ENCODE results near the gene IL31.

IL31 gene

DNA sequence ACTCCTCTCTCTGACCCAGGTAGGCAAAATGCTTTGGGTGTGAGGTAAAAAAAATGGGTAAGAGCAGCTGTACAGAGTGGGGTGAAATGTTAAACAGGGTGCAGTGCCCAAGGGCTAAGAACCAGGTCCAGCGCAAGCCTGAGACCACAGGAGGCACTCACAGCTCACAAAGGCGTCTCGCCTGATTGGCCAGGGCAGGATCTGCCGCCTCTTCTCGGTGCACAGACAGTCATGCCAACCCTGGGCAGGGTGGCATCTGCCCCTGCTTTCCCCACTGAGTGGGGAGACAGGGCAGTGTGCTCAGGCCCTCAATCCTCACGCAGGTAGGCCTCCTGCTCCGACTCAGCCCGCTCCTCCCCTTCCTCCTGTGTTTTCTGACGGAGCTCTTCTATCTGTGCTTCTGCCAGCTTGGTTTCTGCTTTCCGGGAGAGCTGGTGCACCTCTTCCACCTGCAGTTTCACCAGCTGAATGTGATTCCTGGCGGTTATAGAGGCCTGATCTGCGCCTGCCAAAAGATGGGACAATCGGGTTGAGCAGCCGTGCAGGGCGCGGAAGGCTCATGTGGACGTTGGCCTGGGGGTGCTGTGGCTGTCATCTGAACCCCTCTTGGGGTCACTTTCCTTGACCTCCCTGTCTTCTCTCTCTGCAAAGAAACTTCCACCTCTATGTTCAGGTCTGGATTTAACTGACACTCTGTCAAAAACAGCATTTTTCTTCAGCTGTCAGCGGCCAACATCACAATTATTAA lies 34.2 kb upstream of the IL31 start:
- H3K9me3 ChIP-seq (ENCODE audit: insufficient read depth, low read length, severe bottlenecking) = no peaks in the 10 kb centered on the region
- H3K4me1 ChIP-seq (ENCODE audit: insufficient read depth, low read length) = no peaks in the 10 kb centered on the region
- H3K36me3 ChIP-seq (ENCODE audit: insufficient read depth, low read length) = peaks cover 51% of the 10 kb centered on the region
- H3K4me2 ChIP-seq (ENCODE audit: insufficient read depth, low read length) = no peak overlapping the region
- ATAC-seq (ENCODE audit: insufficient read depth, low read depth) = no peak
- no peak overlapping the region for H3K27ac ChIP-seq (ENCODE audit: low read length)
- no peak overlapping the region for H2AFZ ChIP-seq (ENCODE audit: low read depth, low read length)
- no peak overlapping the region for H3K4me3 ChIP-seq (ENCODE audit: low read depth in 1 of 2, low read length in 2 of 2)
- no peak for DNase-seq
- H3K9ac ChIP-seq (ENCODE audit: low read depth, low read length) = no peak overlapping the region
- peaks cover 8% of the 10 kb centered on the region; the same call in 1 of the 2 replicates for H4K20me1 ChIP-seq (ENCODE audit: insufficient read depth, low read length)
- no peak for TF ChIP-seq EZH2 (IDR thresholded peaks at IDR 0.05; ENCODE audit: borderline replicate concordance, low read depth, low read length, severe bottlenecking)
- TF ChIP-seq, protein P1, sequence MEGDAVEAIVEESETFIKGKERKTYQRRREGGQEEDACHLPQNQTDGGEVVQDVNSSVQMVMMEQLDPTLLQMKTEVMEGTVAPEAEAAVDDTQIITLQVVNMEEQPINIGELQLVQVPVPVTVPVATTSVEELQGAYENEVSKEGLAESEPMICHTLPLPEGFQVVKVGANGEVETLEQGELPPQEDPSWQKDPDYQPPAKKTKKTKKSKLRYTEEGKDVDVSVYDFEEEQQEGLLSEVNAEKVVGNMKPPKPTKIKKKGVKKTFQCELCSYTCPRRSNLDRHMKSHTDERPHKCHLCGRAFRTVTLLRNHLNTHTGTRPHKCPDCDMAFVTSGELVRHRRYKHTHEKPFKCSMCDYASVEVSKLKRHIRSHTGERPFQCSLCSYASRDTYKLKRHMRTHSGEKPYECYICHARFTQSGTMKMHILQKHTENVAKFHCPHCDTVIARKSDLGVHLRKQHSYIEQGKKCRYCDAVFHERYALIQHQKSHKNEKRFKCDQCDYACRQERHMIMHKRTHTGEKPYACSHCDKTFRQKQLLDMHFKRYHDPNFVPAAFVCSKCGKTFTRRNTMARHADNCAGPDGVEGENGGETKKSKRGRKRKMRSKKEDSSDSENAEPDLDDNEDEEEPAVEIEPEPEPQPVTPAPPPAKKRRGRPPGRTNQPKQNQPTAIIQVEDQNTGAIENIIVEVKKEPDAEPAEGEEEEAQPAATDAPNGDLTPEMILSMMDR (IDR thresholded peaks at IDR 0.05; ENCODE audit: borderline replicate concordance, extremely low read depth, low read length, poor library complexity, severe bottlenecking) = no peak
- no peaks in the 10 kb centered on the region for H3K27me3 ChIP-seq (ENCODE audit: insufficient read depth, low read length, poor library complexity)
- no peaks in the 10 kb centered on the region for H3K79me2 ChIP-seq (ENCODE audit: insufficient read depth, low read length)

DNA sequence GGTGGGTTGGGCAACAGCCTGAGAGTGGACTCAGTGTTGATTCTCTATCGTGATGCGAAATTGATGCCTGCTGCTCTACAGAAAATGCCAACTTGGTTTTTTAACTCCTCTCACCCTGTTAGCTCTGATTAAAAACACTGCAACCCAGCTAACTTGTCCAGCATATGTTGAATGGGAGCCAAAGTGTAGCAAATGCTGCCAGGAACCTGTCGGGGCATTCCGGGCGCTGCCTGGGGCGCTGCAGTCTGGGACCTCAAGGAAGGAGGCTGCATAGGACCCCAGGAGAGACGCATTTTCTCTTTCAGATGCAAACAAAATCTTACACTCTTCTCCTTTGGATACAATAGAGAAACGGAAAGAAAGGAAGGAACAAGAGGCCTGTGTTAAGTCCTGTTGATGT lies 33.4 kb upstream of the IL31 start:
- Histone ChIP-seq H3K9ac (ENCODE audit: low read depth, low read length) (no peak overlapping the region), H4K20me1 (ENCODE audit: insufficient read depth, low read length) (peaks cover 8% of the 10 kb centered on the region; the same call in 1 of the 2 replicates), H3K4me3 (ENCODE audit: low read depth in 1 of 2, low read length in 2 of 2) (no peak overlapping the region), H3K27me3 (ENCODE audit: insufficient read depth, low read length, poor library complexity) (no peaks in the 10 kb centered on the region), H2AFZ (ENCODE audit: low read depth, low read length) (no peak overlapping the region), H3K79me2 (ENCODE audit: insufficient read depth, low read length) (no peaks in the 10 kb centered on the region), H3K36me3 (ENCODE audit: insufficient read depth, low read length) (peaks cover 45% of the 10 kb centered on the region), H3K9me3 (ENCODE audit: insufficient read depth, low read length, severe bottlenecking) (no peaks in the 10 kb centered on the region), H3K4me1 (ENCODE audit: insufficient read depth, low read length) (no peaks in the 10 kb centered on the region), H3K4me2 (ENCODE audit: insufficient read depth, low read length) (no peak overlapping the region), H3K27ac (ENCODE audit: low read length) (no peak overlapping the region)
- no peak for DNase-seq
- ATAC-seq (ENCODE audit: insufficient read depth, low read depth) = no peak
- no peak for TF ChIP-seq EZH2 (IDR thresholded peaks at IDR 0.05; ENCODE audit: borderline replicate concordance, low read depth, low read length, severe bottlenecking)
- TF ChIP-seq, protein P1 (IDR thresholded peaks at IDR 0.05; ENCODE audit: borderline replicate concordance, extremely low read depth, low read length, poor library complexity, severe bottlenecking) = no peak

DNA sequence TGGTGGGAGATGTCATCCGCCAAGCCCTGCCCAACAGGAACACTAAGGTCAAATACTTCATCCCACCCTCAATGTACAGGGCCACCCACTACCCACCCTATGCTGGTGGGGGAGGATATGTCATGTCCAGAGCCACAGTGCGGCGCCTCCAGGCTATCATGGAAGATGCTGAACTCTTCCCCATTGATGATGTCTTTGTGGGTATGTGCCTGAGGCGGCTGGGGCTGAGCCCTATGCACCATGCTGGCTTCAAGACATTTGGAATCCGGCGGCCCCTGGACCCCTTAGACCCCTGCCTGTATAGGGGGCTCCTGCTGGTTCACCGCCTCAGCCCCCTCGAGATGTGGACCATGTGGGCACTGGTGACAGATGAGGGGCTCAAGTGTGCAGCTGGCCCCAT lies 33.0 kb upstream of the IL31 start:
- no peak for DNase-seq
- Histone ChIP-seq H3K79me2 (ENCODE audit: insufficient read depth, low read length) (no peaks in the 10 kb centered on the region), H3K9me3 (ENCODE audit: insufficient read depth, low read length, severe bottlenecking) (no peaks in the 10 kb centered on the region)

More for the DNA sequence above, 33.0 kb upstream of the IL31 start:
- no peaks in the 10 kb centered on the region for H3K27me3 ChIP-seq (ENCODE audit: insufficient read depth, low read length, poor library complexity)
- TF ChIP-seq EZH2 (IDR thresholded peaks at IDR 0.05; ENCODE audit: borderline replicate concordance, low read depth, low read length, severe bottlenecking) = no peak
- TF ChIP-seq, protein P1 (IDR thresholded peaks at IDR 0.05; ENCODE audit: borderline replicate concordance, extremely low read depth, low read length, poor library complexity, severe bottlenecking) = no peak
- peaks cover 41% of the 10 kb centered on the region for H3K36me3 ChIP-seq (ENCODE audit: insufficient read depth, low read length)
- no peak for ATAC-seq (ENCODE audit: insufficient read depth, low read depth)
- no peak overlapping the region for H2AFZ ChIP-seq (ENCODE audit: low read depth, low read length)
- H3K4me2 ChIP-seq (ENCODE audit: insufficient read depth, low read length) = no peak overlapping the region
- peaks cover 8% of the 10 kb centered on the region; the same call in 1 of the 2 replicates for H4K20me1 ChIP-seq (ENCODE audit: insufficient read depth, low read length)
- H3K4me1 ChIP-seq (ENCODE audit: insufficient read depth, low read length) = no peaks in the 10 kb centered on the region
- H3K4me3 ChIP-seq (ENCODE audit: low read depth in 1 of 2, low read length in 2 of 2) = no peak overlapping the region
- H3K9ac ChIP-seq (ENCODE audit: low read depth, low read length) = no peak overlapping the region
- H3K27ac ChIP-seq (ENCODE audit: low read length) = no peak overlapping the region
